Suppressor macrophage (primary cell): ENCODE data around the gene CCBE1.
"Not testable (repeated sequence)": the region's sequence is repeated elsewhere in the genome, so short reads cannot be mapped to it uniquely, and the experiment has no call there.

Experiments used
- DNase-seq, 4 experiments: peaks; one replicate each; pipeline ENCODE4 v3.0.0-alpha.2; 2020 to 2022

CCBE1 gene

GRCh38 chr18:59675346-59675745 lies 21.9 kb downstream of the CCBE1 start:
- DNase-seq: no peak

GRCh38 chr18:59674903-59675270 lies 22.3 kb downstream of the CCBE1 start:
- no peak for DNase-seq

- DNase-seq: no peak
Observed at GRCh38 chr18:59674186-59674902, 22.9 kb downstream of the CCBE1 start.

- DNase-seq: no peak
Observed at GRCh38 chr18:59672235-59672711, 24.9 kb downstream of the CCBE1 start.

GRCh38 chr18:59671551-59671950 lies 25.7 kb downstream of the CCBE1 start:
- DNase-seq: no peak

- no peak for DNase-seq
Observed at GRCh38 chr18:59669872-59670657, 27.2 kb downstream of the CCBE1 start.

- no peak for DNase-seq
Observed at GRCh38 chr18:59667488-59667887, 29.7 kb downstream of the CCBE1 start.

GRCh38 chr18:59666007-59666402 lies 31.2 kb downstream of the CCBE1 start:
- DNase-seq: not testable (repeated sequence)

GRCh38 chr18:59665057-59666006 lies 31.9 kb downstream of the CCBE1 start:
- no peak for DNase-seq

GRCh38 chr18:59664329-59664728 lies 32.9 kb downstream of the CCBE1 start:
- no peak for DNase-seq

GRCh38 chr18:59663096-59663495 lies 34.1 kb downstream of the CCBE1 start:
- no peak for DNase-seq

GRCh38 chr18:59661891-59662701 lies 35.1 kb downstream of the CCBE1 start:
- DNase-seq: no peak

GRCh38 chr18:59660786-59661743 lies 36.2 kb downstream of the CCBE1 start:
- no peak for DNase-seq

- DNase-seq: no peak
Observed at GRCh38 chr18:59660366-59660765, 36.9 kb downstream of the CCBE1 start.

GRCh38 chr18:59659508-59660170 lies 37.6 kb downstream of the CCBE1 start:
- no peak for DNase-seq

GRCh38 chr18:59658941-59659340 lies 38.3 kb downstream of the CCBE1 start:
- no peak for DNase-seq

GRCh38 chr18:59657012-59657411 lies 40.2 kb downstream of the CCBE1 start:
- DNase-seq: no peak

GRCh38 chr18:59656373-59656887 lies 40.8 kb downstream of the CCBE1 start:
- DNase-seq: no peak

GRCh38 chr18:59655676-59656075 lies 41.5 kb downstream of the CCBE1 start:
- DNase-seq: no peak

GRCh38 chr18:59651071-59651470 lies 46.2 kb downstream of the CCBE1 start:
- DNase-seq: no peak
